Stimulated activated CD4-positive, alpha-beta T cell treated with anti-CD3 and anti-CD28 coated beads, Interleukin-2, amount 100 ng/mL, for 48 hours (primary cell): ENCODE measurements around the gene CMTM7.

Experiments
- DNase-seq, 2 donors: peaks; one replicate each; pipeline ENCODE4 v3.0.0-alpha.2; 2020

The CMTM7 gene

DNA sequence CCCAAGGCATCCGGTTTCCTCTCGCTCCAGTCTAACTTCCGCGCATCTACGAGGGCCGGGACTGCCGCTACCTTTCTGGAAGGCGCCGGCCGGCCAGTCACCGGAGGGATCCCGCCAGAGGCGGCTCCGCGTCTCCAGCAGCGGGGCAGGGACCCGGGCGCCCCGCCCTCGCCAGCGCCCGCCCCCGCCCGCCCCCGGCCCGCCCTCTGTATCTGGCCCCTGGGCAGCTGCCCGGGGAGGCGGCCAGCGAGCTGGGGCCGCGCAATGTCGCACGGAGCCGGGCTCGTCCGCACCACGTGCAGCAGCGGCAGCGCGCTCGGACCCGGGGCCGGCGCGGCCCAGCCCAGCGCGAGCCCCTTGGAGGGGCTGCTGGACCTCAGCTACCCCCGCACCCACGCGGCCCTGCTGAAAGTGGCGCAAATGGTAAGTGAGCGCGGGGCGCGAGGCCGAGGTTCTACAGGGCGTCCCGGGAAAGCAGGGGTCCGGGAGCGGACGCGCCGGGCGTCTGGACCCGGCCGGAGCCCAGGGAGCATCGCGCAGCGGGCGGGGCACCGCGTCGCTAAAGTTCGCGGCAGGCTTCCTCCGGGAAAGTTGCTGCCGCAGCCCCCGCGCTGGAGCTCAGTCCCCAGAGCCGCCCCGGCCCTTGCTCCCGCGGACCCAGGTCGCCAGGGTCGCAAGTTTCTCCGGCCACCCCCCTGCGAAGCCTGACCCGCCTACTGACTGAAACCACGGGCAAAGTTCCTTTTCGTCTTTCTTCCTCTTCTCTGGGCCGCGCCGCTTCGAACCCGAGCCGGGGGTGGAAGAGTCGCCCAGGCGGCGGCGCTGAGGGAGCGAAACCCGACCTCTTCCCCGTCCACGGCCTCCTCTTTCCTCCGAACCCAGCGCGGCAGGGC lies at the start of gene CMTM7:
Gene CMTM7, plus strand, starts transcription at position 211 of the 893 bp plus-strand sequence. Its CDS starts 54 bp downstream, at position 265.
- DNase-seq = peak; percentile 42 to 45

DNA sequence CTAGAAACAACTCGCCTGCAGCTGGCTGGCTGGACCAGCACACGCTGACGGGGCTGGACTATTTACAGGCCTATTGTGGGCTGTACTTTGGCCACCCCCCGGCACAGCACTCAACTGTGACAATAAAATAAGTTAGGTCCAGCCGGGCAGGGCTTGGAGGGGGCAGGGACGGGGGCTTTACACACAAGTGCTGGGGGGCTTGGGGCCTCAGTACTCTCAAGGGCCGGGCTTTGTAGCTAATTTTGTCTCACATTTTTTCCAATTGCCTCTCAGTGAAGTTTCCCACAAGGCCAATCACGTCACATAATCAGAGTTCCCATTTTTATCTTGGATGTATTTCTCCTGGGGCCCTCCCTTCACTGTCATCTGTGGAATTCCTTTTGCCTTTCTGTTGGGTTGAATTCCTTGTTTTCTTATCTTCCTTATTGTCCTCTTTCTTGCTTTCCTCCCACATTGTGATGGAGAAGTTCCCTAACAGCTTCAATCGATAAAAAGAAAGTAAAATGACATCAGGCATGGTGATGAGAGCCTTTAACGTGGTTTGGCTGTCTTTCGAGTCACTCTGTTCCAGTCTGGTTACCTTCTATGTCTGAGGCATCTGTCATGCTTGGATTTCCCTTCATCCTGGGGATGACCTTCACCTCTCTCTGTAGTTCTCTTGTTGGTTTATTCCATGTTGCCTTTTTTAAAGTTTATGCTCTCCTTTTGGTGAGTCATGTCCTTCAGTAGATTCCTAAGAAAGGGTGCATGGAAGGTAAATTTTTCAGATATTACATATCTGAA lies 44.1 kb upstream of the CMTM7 start:
- DNase-seq = no peak

- DNase-seq = no peak
These were observed 42.5 kb upstream of the CMTM7 start for GRCh38 chr3:32349184-32349583.

GRCh38 chr3:32352563-32352962 lies 39.1 kb upstream of the CMTM7 start:
- no peak for DNase-seq

DNA sequence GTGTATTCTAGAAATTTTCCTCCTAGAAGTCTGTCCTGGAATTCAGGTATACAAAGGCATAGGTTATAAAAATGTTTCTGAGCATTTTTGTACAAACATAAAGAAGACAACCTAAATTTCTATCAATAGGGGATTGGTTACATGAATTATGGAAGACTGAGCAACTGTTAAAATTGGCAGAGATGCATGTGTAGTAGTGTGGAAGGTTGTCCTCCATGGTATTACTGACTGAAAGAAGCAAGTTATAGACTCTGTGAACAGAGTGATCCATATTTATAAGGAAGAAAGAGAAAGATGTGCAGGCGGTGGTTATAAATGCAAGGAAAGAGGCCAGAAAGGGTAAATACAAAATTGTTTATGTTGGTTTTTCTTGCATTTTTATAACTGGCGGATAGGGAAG lies 38.3 kb upstream of the CMTM7 start:
- DNase-seq = no peak

DNA sequence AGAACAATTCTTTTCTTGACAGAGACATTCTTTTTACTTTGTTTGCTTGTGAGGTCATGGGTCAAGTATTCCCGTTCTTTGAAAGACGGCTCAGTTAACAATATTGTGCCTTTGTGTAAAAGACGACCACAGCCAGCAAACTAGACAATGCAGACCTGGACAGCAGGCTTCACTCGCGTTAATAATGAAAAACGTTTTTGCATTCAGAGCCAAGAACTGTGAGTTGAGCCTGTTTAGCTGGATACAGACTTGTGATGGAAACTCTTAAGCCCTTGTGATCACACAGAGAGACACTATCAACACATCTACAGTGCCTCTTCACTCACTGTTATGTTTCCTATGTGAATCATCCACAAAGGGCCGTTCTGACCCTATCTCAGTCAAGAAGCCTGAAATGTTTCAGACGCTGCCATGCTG lies 37.3 kb upstream of the CMTM7 start:
- no peak for DNase-seq

- DNase-seq = no peak
These were observed 35.8 kb upstream of the CMTM7 start for GRCh38 chr3:32355751-32356291.

GRCh38 chr3:32359766-32360492 lies 31.7 kb upstream of the CMTM7 start:
- DNase-seq = no peak

DNA sequence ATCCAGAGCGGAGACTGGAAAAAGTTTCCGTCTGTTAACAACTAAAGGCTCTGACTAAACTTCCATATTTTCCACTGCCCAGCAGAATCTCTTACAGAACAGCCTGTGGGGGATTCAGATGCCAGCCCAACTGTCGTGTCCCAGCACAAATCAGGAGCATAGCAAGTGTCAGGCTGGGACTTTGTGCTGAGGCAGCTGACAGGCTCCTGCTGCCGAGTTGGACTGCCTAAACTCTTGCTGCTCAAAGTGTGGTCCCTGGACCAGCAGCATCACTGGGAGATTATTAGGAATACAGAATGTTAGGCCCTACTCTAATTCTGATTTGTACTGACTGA lies 31.2 kb upstream of the CMTM7 start:
- no peak for DNase-seq

- no peak for DNase-seq
These were observed 24.8 kb upstream of the CMTM7 start for GRCh38 chr3:32366638-32367397.

- no peak for DNase-seq
These were observed 24.2 kb upstream of the CMTM7 start for GRCh38 chr3:32367442-32367841.

DNA sequence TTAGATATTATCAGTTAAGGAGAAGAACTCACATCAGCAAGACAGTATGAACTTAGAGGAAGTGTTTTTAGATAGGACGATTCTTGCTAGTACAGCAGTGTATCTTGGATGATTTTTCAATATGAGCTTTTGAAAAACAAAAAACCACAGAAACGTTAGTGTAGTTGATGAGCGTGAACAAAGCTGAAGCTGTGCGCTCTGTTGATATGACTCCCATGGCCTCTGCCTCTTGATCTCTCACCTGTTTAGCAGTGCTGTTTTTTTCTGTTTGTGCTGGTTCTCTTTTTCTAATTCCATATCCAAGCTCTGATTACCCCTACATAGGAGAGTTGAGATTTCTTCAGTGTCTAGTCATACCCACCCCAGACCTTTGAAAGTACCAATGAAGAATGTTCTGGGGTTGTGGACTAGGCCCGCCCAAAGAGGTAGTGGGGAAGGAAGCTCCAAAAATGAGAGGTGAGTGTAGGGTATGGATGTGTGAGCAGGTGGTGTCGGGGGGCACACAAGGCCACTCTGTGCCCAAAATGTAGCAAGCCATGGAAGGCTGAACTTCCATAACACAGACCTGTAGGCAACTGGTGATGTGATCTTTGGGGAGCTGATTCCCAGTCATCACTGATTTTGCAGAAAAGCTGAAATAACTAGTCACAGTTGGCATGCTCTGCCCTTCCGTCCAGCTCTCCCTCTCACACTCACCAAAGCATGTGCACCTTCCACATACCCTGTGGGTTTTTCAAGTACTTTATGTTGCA lies 20.0 kb upstream of the CMTM7 start:
- no peak for DNase-seq

- DNase-seq = no peak
These were observed 19.5 kb upstream of the CMTM7 start for GRCh38 chr3:32372213-32372490.

DNA sequence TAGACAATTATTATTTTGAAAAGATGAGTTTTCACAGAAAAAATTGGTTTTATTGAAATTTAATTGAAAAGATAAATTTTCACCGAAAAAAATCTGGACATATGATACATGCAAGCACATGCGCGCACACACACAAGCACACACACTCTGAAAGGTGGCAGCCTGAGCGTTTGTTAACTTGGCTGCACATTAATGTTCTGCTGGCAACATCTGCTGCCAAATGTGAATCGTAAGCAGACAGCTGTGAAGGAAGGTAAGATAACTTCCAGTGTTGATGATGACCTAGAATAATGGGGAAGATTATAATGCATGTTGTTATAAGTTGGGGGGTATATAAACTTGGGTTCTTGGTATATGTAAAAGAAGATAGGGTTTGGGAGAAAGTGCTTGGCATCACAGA lies 18.4 kb upstream of the CMTM7 start:
- no peak for DNase-seq

GRCh38 chr3:32373844-32374243 lies 17.8 kb upstream of the CMTM7 start:
- DNase-seq = no peak

DNA sequence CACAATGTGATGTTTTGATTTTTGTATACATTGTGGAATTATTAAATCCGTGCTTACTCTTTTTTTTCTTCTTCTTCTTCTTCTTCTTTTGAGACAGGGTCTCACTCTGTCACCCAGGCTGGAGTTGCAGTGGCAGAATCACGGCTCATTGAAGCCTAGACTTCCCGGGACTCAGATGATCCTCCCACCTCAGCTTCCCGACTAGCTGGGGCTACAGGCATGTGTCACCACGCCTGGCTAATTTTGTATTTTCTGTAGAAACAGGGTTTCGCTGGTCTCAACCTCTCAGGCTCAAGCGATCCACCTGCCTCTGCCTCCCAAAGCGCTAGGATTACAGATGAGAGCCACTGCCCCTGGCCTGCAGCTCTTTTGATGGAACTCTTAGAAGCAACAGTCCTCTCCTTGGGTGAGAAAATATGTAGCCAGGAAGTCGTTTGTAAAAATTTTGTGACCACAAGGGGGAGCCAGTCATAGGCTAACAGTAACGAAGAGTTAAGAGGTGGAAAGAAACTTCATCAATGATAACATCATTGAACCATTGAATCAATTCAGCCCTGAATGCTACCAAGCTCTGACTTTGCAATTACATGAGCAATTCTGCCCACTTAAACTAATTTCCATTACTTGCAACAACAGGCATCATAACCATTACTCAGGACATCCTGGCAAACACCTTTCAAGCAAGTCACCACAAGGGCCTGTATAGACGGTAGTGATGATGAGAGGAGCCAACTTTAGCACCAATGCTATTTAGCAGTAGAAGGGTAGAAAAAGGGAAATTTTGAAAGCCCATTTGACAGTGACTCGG lies 16.7 kb upstream of the CMTM7 start:
- DNase-seq = peak; percentile 72 to 77

DNA sequence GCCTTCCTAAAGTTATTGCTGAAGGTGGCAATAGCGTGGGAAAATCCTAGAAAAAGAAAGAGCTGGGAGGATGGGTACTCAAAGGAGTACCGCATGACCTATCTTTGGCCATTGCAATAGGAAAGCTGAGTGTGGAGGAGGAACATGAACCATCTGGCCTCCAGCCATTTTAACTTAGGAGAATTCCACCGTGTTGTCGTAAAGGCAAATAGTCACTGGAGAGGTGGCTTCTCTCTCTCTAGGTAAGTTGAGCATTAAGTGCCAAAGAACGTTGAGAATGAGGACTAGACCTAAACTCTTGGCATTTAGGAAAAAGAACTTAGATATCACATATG lies 16.1 kb upstream of the CMTM7 start:
- DNase-seq = no peak

- DNase-seq = no peak
These were observed 15.5 kb upstream of the CMTM7 start for GRCh38 chr3:32376115-32376514.

DNA sequence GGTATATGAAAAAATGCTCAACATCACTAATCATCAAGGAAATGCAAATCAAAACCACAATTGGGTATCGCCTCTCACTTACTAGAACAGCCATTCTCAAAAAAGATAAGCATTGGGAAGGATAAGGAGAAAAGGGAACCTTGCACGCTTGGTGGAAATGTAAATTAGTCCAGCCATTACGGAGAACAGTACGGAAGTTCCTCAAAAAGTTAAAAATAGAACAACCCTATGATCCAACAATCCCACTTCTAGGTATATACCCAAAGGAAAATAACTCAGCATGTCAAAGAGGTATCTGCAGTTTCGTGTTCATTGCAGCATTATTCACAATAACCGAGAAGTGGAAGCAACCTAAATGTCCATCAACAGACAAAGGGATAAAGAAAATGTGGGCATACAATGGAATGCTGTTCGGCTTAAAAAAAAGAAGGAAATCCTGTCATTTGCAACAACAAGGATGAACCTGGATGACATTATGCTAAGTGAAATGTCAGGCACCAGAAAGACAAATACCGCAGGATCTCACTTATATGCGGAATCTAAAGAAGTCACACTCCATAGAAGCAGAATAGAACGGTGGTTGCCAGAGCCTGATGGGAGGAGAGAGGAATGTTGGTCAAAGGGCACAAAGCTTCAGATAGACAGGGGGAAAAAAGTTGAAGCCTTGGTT lies 11.7 kb upstream of the CMTM7 start:
- DNase-seq = no peak

DNA sequence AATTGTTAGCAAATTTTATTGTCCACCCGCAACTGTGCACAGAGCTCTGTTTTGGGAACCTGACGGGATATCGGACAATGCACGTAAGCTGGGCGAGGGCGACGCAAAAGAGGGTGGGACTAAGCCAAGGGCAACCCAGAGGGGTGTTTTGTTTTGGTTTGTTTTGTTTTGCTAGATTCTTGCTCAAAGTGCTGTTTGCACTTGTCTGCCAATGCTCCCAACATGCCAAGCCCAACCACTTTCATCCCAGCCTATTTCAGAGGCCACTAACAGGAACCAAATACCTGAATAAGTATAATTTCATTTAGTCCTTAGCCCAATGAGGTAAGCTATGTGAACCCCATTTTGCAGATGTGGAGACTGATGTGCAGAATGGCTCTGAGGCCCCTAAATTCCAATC lies 9.7 kb upstream of the CMTM7 start:
- DNase-seq = no peak
